GM23338 (cell line): ENCODE measurements around the gene SLC36A2.

ENCODE experiments used
- EZH2 ChIP-seq: fragments of 200-600 bp; sonication (generic); IDR thresholded peaks from one replicate; pipeline ENCODE4 v1.8.0; 2017; ENCODE audit warnings: antibody characterized with exemption, mild to moderate bottlenecking, low read depth; ENCODE audit not compliant: unreplicated experiment
- TF ChIP-seq, protein P1 (sequence below), 2 experiments: fragments of 200-600 bp in 1 of 2; sonication (generic) in 1 of 2; conservative IDR thresholded peaks; 2 replicates each; pipeline versions ENCODE4 v1.5.1 to v1.6.1; 2016 to 2017; ENCODE audit warnings: antibody characterized with exemption in 2 of 2, low read depth in 2 of 2, mild to moderate bottlenecking in 2 of 2, moderate library complexity in 1 of 2

- TF ChIP-seq, protein P1, sequence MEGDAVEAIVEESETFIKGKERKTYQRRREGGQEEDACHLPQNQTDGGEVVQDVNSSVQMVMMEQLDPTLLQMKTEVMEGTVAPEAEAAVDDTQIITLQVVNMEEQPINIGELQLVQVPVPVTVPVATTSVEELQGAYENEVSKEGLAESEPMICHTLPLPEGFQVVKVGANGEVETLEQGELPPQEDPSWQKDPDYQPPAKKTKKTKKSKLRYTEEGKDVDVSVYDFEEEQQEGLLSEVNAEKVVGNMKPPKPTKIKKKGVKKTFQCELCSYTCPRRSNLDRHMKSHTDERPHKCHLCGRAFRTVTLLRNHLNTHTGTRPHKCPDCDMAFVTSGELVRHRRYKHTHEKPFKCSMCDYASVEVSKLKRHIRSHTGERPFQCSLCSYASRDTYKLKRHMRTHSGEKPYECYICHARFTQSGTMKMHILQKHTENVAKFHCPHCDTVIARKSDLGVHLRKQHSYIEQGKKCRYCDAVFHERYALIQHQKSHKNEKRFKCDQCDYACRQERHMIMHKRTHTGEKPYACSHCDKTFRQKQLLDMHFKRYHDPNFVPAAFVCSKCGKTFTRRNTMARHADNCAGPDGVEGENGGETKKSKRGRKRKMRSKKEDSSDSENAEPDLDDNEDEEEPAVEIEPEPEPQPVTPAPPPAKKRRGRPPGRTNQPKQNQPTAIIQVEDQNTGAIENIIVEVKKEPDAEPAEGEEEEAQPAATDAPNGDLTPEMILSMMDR (conservative IDR thresholded peaks at IDR 0.05; ENCODE audit: low read depth in 2 of 2), result no peak
- no peak for TF ChIP-seq EZH2
These were observed 18.6 kb downstream of the SLC36A2 start for GRCh38 chr5:151328734-151329133.
